CD4-positive, alpha-beta T cell (primary cell): Measurements from ENCODE around the gene AGTPBP1. TPM values are rescaled to one million over a fixed set of nuclear protein-coding genes. Genes with fewer than 3 reads are reported as not detected.

Experiments used
- ATAC-seq: fragments of 200-7000 bp; cut with Tn5 transposase; one replicate; pipeline ENCODE4 v1.10.0; 2022; ENCODE audit warnings: mild to moderate bottlenecking; ENCODE audit not compliant: poor library complexity
- CTCF ChIA-PET: fragments of 350-600 bp; sonication (Branson Sonifier 250); formaldehyde crosslinking; loops from one replicate; lab custom pipeline; 2021; ENCODE audit warnings: antibody characterized with exemption, inconsistent platforms; lab: Charles Lee
- POLR2A ChIA-PET: fragments of 350-600 bp; sonication (Branson Sonifier 250); formaldehyde crosslinking; loops from one replicate; lab custom pipeline; 2021; ENCODE audit warnings: antibody characterized with exemption, inconsistent platforms; lab: Charles Lee
- DNase-seq, 14 experiments: peaks; one replicate each; pipeline ENCODE4 v3.0.0-alpha.2; 2013 to 2020; ENCODE audit warnings: mixed read lengths in 2 of 14
- H3K27ac ChIP-seq, 2 donors: one replicate each; pipeline versions ENCODE4 v1.5.1 to v1.7.0; 2013; ENCODE audit warnings: low read length in 2 of 2, low read depth in 1 of 2, mild to moderate bottlenecking in 1 of 2
- H3K27me3 ChIP-seq, 2 experiments: 1 replicate in 1 of 2; 2 replicates in 1 of 2; pipeline versions ENCODE4 v1.6.1 to v1.7.0; 2013; ENCODE audit warnings: low read length in 2 of 2, control low read depth in 1 of 2, mild to moderate bottlenecking in 1 of 2, moderate library complexity in 1 of 2; ENCODE audit not compliant: insufficient read depth in 2 of 2, control insufficient read depth in 1 of 2
- H3K36me3 ChIP-seq: one replicate; pipeline ENCODE4 v1.6.1; 2013; ENCODE audit warnings: low read length, control low read depth; ENCODE audit not compliant: insufficient read depth
- H3K4me1 ChIP-seq: one replicate; pipeline ENCODE4 v1.6.1; 2013; ENCODE audit warnings: low read length, control low read depth; ENCODE audit not compliant: insufficient read depth
- H3K4me3 ChIP-seq: one replicate; pipeline ENCODE4 v1.5.1; 2013; ENCODE audit warnings: mild to moderate bottlenecking, low read length, moderate library complexity
- H3K9me3 ChIP-seq, 2 experiments: 1 replicate in 1 of 2; 2 replicates in 1 of 2; pipeline versions ENCODE4 v1.6.1 to v1.7.0; 2013; ENCODE audit warnings: low read length in 2 of 2, mild to moderate bottlenecking in 2 of 2, control low read depth in 1 of 2, moderate library complexity in 1 of 2; ENCODE audit not compliant: control insufficient read depth in 1 of 2, insufficient read depth in 1 of 2
- H3K27ac Mint-ChIP-seq: one replicate; pipeline ENCODE4 v1.8.0; 2020; ENCODE audit warnings: mixed read lengths
- H3K27me3 Mint-ChIP-seq: one replicate; pipeline ENCODE4 v1.8.0; 2021; ENCODE audit warnings: mixed read lengths
- H3K36me3 Mint-ChIP-seq: one replicate; pipeline ENCODE4 v1.8.0; 2021; ENCODE audit warnings: low read depth, mixed read lengths
- H3K4me1 Mint-ChIP-seq: one replicate; pipeline ENCODE4 v1.8.0; 2021; ENCODE audit warnings: low read depth, mixed read lengths
- H3K4me3 Mint-ChIP-seq: one replicate; pipeline ENCODE4 v1.8.0; 2020; ENCODE audit warnings: mild to moderate bottlenecking, mixed read lengths
- H3K9me3 Mint-ChIP-seq: one replicate; pipeline ENCODE4 v1.8.0; 2020; ENCODE audit warnings: mixed read lengths
- CTCF ChIP-seq: fragments of 200-600 bp; IDR thresholded peaks from one replicate; pipeline ENCODE4 v1.8.0; 2022; ENCODE audit warnings: antibody characterized with exemption, mild to moderate bottlenecking
- intact Hi-C, 2 experiments: fragments of 100-400 bp; cut with DNase I in 1 of 2; cut with micrococcal nuclease in 1 of 2; formaldehyde crosslinking; loops; one replicate each; pipeline versions ENCODE4 v1.15.1 to v1.9.0; 2023 to 2025; cut with DNase I, micrococcal nuclease
- total RNA-seq, 174 experiments: library from RNA in 2 of 174; stranded (reverse) in 2 of 174; gene quantifications; one replicate each; pipeline ENCODE4 v1.2.3 and lab custom pipeline; 2021 to 2026

Gene AGTPBP1
- total RNA-seq, 2 experiments from 2014 or later, result 52.0 to 55.2 TPM

GRCh38 chr9:85510830-85511504, 230.8 kb downstream of the AGTPBP1 start:
- peaks cover 0 to 5% of the 10 kb centered on the region in 2 experiments for H3K27me3 ChIP-seq
- peaks cover 0 to 5% of the 10 kb centered on the region in 2 experiments for H3K9me3 ChIP-seq
- POLR2A ChIA-PET, result no interaction called here

GRCh38 chr9:85508616-85509015, 233.1 kb downstream of the AGTPBP1 start:
- Mint-ChIP-seq H3K27me3 (peaks cover 23% of the 10 kb centered on the region), H3K4me3 (no peak overlapping the region), H3K4me1 (no peaks in the 10 kb centered on the region), H3K9me3 (no peaks in the 10 kb centered on the region), H3K27ac (no peak overlapping the region), H3K36me3 (no peaks in the 10 kb centered on the region)
- CTCF ChIA-PET, result no interaction called here
- Histone ChIP-seq H3K4me3 (no peak overlapping the region), H3K9me3 (no peaks in the 10 kb centered on the region), H3K36me3 (no peaks in the 10 kb centered on the region), H3K4me1 (no peaks in the 10 kb centered on the region), H3K27me3 (peaks cover 0 to 2% of the 10 kb centered on the region in 2 experiments), H3K27ac (no peak overlapping the region)
- DNase-seq (no peak), ATAC-seq (no peak)
- intact Hi-C loops, result no loop called here
- no peak for TF ChIP-seq CTCF
- POLR2A ChIA-PET, result no interaction called here

More at GRCh38 chr9:85510830-85511504, 230.8 kb downstream of the AGTPBP1 start:
- H3K9me3 Mint-ChIP-seq, result no peaks in the 10 kb centered on the region
- H3K36me3 ChIP-seq, result no peaks in the 10 kb centered on the region
- no peaks in the 10 kb centered on the region for H3K4me1 ChIP-seq
- DNase-seq, result no peak
- peaks cover 23% of the 10 kb centered on the region for H3K27me3 Mint-ChIP-seq
- no peak overlapping the region for H3K4me3 ChIP-seq
- TF ChIP-seq CTCF, result no peak
- no peak overlapping the region for H3K27ac Mint-ChIP-seq
- CTCF ChIA-PET, result no interaction called here
- no peak overlapping the region for H3K27ac ChIP-seq
- intact Hi-C loops, result no loop called here
- H3K36me3 Mint-ChIP-seq, result no peaks in the 10 kb centered on the region
- no peaks in the 10 kb centered on the region for H3K4me1 Mint-ChIP-seq
- no peak overlapping the region for H3K4me3 Mint-ChIP-seq
- no peak for ATAC-seq

- peaks cover 0 to 2% of the 10 kb centered on the region in 2 experiments for H3K27me3 ChIP-seq
- TF ChIP-seq CTCF, result no peak
- no peak for DNase-seq
- H3K9me3 ChIP-seq, result peaks cover 0 to 6% of the 10 kb centered on the region in 2 experiments
- no peak overlapping the region for H3K4me3 ChIP-seq
- no peaks in the 10 kb centered on the region for H3K4me1 ChIP-seq
- H3K4me1 Mint-ChIP-seq, result no peaks in the 10 kb centered on the region
- H3K36me3 ChIP-seq, result no peaks in the 10 kb centered on the region
- ChIA-PET CTCF (no interaction called here), POLR2A (no interaction called here)
- H3K27ac Mint-ChIP-seq, result no peak overlapping the region
- H3K27me3 Mint-ChIP-seq, result peaks cover 19% of the 10 kb centered on the region
- no peak overlapping the region for H3K4me3 Mint-ChIP-seq
- H3K9me3 Mint-ChIP-seq, result no peaks in the 10 kb centered on the region
- intact Hi-C loops, result no loop called here
- ATAC-seq, result no peak
- H3K27ac ChIP-seq, result no peak overlapping the region
- no peaks in the 10 kb centered on the region for H3K36me3 Mint-ChIP-seq
Observed at GRCh38 chr9:85505612-85506011, 236.1 kb downstream of the AGTPBP1 start.
